ENCODE data around the gene ELOVL2.
A peak's percentile ranks its signal among the peaks of the same experiment; 100 is the strongest.

Gene ELOVL2

DNA sequence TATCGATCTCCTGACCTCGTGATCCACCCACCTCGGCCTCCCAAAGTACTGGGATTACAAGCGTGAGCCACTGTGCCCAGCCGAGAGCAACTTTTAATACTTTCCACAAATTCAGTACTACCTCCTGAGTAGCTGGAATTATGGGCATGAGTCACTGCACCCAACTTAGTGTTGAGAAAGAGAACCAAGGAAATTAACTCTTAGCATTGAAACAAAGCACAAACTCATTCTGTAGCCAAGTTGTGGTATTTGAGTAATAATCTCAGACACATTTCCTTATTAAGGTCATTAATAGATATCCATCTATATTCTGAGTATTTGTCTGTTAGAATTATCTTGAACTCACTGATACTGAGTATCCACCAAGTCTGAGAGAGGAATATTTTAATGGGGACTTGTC is 14.3 kb upstream of the ELOVL2 start:
- no peak for FAIRE-seq

DNA sequence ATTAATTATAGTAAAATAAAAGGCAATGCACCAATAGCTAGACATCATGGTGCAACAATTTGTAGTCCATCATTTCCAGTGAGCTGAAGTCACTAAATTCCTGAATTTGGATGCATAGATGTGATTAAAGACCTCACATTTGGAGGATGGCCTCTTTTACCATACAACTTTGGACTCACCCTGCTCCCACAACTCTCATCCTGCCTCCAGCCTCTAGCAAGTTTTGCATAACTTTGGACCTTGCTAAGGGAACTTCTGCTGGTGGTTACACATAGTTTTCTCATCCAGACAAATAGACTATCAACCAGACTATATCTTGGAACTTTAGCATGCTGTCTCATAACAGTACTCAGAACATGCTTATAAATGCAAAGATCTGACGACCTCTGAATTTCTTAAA is 12.8 kb upstream of the ELOVL2 start:
- FAIRE-seq (no peak), DNase-seq (ENCODE audit: low spot score) (no peak)

More for the DNA sequence above, 14.3 kb upstream of the ELOVL2 start:
- DNase-seq (ENCODE audit: low spot score), result no peak

DNA sequence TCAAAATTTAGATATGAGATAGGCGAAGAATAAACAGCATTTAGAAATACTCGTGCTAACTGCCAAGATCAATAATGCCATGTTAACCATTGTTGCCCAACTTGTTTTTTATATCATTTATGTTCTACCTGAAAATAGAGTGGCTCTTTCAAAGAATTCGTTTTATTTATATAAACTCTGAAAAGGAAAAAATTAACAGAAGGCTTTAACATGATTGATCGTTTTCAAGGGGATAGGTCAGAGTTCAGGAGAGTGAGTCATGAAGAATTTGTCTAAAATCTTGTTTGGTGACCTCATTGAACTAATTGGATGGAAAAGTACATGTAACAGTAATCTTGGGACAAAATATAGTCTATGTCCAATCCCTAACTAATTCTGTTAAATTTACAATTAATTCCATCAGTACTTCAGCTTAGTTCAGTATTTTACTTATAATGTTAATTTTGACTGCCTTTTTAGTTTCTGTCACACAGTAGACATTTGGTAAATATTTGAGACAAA is 11.1 kb upstream of the ELOVL2 start:
- peak; percentile 15 for DNase-seq (ENCODE audit: low spot score)
- no peak for FAIRE-seq

DNA sequence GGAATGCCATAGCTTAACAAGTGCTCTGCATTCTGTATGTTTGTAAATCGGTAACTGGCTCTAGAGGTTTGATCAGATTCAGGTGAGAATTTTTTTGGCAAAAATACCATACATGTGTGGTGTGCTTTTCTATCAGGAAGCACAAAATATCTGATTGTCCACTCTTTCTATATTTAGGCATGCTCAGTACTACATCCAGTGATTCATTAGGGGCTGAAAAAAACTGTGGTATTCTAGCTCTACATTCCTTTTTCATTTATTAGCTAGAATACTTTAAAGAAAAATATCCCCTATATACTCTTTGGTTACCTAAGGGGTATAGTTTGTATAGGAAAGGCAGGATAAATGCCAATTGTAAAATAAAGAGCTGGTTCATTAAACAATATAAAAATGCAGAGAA is 10.6 kb upstream of the ELOVL2 start:
- FAIRE-seq (no peak), DNase-seq (ENCODE audit: low spot score) (no peak)

DNA sequence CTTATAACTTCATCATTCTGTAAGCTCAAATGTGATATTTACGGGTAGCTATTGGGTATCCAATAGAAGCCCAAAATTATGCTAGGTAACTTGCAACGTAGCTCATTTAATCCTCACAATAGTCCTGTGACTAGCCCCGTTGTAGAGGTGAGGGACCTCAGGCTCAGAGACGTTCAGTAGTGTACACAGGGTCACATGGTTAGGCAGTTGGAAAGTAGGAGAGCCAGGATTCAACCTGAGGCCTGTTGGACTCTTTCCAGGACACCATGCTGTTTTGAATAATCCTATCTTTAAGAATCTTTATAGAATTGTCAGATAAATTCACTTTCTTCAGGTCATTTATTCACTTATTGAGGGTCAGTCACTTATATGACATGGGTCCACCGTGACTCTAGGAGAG is 9.2 kb upstream of the ELOVL2 start:
- DNase-seq (ENCODE audit: low spot score), result no peak

DNA sequence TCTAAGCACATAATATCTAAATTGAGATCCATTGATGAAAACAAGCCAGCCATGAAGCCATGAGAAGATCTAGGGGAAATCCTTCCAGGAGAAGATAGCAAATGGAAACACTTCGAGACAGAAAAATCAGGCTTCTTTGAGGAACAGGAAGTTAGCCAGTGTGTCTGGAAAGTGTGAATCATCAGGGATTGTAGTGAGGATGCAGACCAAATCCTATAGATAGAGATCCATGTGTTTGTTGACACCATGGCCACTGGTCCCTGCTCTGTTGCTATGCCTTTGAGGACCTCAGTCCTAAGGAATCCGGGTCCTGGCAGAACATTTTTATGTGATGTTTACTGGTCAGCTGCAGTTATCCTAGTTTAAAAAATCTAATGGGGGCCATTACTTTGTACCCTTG is 6.6 kb upstream of the ELOVL2 start:
- DNase-seq (ENCODE audit: low spot score) (peak; percentile 20), FAIRE-seq (no peak)

More for the DNA sequence above, 9.2 kb upstream of the ELOVL2 start:
- no peak for FAIRE-seq

DNA sequence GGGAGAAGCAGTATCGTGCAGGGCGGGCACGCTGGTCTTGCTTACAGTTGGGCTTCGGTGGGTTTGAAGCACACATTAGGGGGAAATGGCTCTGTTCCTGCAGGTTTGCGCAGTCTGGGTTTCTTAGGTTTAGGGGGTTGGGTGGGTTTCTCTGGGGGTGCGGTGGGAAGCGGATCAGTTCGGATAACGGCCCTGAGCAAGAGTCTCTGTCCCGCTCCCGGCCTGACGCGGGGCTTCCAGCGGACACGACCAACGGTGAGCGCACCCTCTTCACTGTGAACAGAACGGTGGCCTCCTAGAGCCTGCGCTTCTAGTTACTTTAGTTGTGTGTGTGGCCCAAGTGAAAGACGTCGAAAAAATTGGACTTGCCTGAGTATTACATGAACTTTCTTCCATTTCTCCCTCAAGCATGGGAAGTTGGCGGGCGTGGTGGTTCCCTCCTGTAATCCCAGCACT is 635 bp upstream of the ELOVL2 start:
- FAIRE-seq, result no peak
- DNase-seq (ENCODE audit: low spot score), result no peak

DNA sequence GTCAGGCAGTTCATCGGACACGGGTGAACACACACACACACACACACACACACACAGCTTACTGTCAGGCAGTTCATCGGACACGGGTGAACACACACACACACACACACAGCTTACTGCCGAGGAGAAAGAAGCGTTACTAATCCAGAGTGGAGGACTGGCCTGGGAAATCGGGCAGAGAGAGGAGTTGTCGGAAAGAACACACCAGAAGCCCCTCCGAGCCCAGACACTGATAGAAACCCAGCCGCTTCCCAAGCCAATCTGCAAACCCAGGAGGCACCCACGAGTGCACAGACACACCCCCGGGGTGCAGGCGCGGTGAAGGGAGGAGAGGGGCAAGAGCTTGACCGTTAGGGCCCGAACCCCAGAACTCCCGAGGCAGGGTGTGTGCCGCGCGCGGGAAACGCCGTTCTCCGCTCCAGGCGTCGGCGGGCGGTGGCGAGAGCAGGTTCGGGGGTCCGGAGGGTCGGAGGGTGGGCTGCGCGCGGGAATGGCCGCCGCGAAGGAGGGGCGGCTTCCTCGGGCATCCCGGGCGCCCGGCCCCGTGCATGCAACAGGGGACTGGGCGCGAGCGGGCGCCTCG is 636 bp downstream of the ELOVL2 start:
- FAIRE-seq, result no peak

DNA sequence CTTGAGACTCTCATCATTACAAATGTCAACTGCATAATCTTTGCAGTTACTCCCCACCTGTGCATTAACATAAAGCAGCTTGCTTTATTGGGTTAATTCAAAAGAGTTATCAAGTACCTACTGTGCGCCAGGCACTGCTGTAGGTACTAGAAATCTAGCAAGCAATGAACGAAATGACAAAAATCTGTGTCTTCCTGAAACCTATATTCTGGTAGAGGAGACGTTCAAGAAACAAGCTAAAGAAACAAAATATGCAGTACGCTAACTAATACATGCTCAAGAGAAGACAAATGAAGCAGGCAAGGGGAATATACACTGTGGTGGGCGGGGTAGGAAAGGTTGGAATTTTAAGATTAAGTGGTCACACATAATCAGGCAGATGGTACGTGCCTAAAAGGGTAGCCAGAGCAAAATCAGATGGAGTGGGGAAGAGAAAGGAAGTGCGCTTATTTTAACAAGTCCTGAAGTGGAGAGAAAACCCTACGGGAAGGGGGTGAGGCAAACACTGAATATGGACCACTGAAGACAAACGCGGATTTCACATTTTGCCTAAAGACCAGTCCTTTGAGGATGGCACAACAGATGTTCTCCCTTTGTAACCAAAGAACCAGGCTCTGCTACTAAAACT is 1.2 kb downstream of the ELOVL2 start:
- DNase-seq (ENCODE audit: low spot score) (no peak), FAIRE-seq (no peak)

More for the DNA sequence above, 636 bp downstream of the ELOVL2 start:
- DNase-seq (ENCODE audit: low spot score), result no peak

DNA sequence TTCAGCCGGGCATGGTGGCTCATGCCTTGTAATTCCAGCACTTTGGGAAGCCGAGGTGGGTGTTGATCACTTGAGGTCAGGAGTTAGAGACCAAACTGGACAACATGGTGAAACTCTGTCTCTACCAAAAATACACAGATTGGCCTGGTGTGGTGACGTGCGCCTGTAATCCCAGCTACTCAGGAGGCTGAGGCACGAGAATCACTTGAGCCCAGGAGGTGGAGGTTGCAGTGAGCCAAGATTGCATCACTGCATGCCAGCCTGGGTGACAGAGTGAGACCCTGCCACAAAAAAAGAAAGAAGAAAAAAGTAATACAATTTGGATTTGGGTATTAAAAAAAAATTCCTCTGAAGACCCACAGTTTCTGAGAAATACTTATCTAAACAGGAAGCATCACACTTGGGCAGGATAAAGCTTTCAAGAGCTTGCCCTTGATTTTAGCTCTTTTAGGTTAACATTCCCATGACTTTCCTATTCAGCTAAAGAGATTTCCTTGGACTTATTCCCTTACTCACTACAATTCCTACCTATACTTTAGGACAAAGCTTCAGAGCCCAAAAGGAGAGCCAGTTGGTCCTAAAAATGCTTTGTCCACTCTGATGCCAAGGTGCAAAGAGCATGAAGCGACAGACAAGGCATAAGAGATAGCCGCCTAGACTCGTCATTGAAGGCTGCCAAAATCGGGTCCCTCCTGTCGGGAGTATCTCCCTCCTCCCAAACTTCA is 1.9 kb downstream of the ELOVL2 start:
- FAIRE-seq (no peak), DNase-seq (ENCODE audit: low spot score) (no peak)

DNA sequence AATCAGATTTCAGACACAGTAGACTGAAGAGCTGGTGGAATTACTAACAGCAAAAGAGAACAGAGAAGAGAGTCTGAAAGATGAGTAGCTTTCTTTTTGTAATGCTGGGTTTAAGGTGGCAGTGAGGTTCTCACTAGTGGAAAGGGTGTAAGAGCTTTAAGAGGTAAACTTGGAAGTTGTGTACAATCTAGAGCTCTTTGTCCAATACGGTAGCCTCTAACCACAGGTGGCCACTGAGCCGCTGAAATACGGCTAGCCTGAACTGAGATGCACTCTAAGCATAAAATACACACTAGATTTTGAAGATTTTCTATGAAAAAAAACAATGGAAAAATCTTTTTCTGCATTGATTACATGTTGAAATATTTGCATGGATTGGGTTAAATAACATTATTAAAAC is 4.0 kb downstream of the ELOVL2 start:
- FAIRE-seq (no peak), DNase-seq (ENCODE audit: low spot score) (no peak)

DNA sequence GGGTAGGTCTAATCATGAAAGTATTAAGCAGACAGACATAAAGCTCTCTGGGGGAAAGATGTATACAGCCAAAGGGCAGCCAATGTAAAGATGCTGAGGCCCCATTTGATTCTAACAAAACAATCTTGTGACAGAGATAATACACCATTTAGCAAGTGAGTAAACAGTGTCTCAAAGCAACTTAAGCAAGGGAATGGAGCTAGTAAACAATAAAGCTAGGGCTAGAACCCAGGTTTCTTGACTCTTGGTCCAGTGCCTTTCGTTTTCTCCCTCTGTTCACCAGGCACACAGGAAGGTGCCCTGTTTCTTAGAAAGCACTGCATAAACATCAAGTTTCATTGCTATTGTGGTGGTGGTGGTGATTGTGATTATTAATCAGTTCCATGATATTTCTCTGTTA is 5.1 kb downstream of the ELOVL2 start:
- no peak for FAIRE-seq

DNA sequence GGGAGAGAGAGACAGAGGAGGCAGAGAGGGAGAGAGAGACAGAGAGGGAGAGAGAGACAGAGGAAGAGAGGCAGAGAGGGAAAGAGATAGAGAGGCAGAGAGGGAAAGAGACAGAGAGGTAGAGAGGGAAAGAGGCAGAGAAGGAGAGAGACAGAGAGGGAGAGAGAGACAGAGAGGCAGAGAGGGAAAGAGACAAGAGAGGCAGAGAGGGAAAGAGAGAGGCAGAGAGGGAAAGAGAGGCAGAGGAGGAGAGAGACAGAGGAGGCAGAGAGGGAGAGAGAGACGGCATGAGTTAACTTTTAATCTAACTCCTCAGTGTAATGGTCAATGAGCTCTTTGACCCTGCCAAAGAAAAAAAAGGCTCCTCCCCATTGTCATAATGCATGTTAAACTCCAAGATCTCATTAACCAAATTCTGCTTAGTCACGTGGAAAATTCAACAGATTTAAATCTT is 7.1 kb downstream of the ELOVL2 start:
- FAIRE-seq, result no peak
- DNase-seq (ENCODE audit: low spot score), result no peak

More for the DNA sequence above, 5.1 kb downstream of the ELOVL2 start:
- no peak for DNase-seq (ENCODE audit: low spot score)

DNA sequence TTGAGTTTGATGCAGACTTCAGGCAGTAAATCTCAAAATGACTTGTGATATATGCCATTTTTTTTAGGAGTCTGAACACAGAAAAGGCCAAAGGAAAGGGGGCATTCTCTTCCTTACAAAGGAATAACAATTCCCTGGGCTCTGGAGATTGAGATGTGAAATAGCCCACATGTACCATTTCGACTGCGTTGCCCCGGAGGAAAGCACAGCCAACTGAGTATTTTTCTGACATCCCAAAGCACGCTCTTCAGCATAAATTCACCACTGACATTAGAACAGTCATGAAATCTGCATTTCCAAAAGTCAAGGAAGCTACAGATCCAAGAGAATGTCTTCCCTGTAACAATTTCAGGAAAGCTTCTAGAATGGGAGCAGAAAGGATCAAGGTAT is 7.8 kb downstream of the ELOVL2 start:
- no peak for FAIRE-seq
- no peak for DNase-seq (ENCODE audit: low spot score)

DNA sequence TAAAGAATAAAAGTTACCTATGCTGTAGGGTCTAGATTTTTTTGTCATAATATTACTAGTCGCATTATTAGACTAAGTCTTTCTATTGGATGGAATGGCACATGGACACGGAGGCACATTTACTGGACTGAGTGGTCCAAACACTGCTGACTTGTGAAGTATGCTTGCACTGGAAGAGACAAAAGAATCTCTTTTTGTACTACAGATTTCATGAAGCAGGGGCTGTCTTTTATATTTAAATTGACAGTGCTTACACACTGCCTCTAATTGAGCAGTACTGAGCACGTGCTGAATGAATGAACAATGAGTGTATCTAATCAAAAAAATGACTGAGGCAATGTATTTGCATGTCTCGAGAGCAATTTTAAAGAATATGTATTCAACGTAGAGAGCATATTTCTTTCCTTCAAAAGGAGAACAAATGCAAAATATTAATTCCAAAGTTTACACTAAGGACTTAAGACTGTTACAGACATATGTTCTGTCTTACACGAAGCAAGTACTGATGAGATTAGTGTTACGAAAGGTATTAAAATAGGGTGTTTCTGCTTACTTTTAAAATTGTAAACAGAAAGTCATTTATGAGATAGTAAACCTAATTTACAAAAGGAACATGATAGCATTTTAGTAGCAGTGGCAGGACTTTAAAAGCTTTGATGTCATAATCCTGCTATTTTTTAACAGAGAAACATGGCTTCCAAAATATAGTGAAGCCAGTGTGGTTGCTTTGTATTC is 8.3 kb downstream of the ELOVL2 start:
- FAIRE-seq (no peak), DNase-seq (ENCODE audit: low spot score) (no peak)

DNA sequence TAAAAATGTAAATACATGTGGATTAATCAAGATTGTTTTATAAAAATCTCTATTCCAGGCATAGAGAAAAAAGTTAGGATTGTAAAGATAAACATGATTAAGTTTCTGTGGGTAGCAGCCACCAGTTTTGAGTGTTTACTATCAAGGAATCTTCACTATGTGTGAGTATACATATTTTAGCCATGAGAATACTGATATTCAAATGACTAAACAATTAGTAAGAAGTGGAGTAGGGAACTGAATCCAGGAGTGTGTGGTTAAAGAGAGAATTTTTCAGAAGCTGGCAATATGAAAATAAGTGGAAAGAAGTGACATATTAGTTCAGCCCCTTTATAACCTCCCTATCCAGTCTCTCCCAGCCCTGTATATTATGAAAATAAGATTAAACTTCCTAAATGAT is 10.3 kb downstream of the ELOVL2 start:
- FAIRE-seq, result no peak
- DNase-seq (ENCODE audit: low spot score), result peak; percentile 16

DNA sequence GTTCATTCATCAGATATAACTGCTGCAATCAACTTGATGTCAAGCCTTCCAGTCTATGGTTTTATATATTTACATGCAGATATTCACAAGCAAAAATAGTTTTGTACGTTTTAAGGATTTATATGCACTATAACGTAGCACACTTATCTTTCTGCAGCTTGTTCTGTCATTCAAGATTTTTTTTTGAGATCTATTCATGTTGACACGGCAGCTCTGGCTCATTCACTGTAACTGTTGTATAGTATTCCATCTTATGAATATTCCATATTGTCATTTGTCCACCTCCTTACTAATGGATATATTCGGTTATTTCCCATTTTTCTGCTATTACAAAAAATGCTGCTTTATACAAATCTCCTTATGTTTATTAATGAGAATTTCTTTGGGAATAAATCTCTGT is 13.2 kb downstream of the ELOVL2 start:
- FAIRE-seq (no peak), DNase-seq (ENCODE audit: low spot score) (no peak)

DNA sequence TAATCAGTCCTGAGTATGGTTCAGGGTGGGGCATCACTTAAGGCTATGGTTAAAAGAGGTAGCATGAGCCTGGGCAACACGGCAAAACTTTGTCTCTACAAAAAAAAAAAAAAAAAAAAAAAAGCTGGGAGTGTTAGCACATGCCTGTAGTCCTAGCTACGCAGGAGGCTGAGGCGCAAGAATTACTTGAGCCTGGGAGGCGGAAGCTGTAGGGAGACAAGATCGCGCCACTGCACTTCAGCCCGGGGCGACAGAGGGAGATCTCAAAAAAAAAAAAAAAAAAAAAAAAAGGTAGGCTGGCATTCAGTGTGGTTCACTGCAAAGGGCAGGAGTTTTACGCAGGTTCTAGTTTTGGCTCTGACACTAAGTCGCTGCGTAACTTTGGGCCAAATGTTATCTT is 15.1 kb downstream of the ELOVL2 start:
- DNase-seq (ENCODE audit: low spot score) (no peak), FAIRE-seq (no peak)

DNA sequence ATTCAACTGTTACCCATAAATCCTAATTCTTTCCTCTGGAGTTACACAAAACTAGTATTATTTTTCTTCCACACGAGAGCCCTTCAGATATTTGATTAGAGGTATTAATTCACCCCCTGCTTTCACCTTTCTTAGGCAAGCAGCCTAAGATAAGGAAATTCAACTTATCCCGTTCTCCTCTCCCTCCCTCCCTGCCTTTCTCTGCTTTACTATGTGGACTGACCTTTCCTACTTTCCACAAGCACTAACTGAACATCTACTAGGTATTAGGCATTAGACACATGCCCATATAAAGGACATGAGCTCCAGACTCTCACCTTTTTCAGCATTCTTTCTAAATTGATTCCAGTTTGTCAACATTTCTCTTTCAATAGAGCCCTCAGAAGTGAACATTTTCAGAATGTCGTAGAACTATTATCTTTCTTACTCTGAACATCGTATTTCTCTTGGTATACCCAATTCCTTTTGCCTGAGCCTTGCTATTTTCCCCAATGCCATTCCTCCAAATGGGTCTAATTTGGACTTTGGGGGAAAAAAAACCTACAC is 16.5 kb downstream of the ELOVL2 start:
- FAIRE-seq (no peak), DNase-seq (ENCODE audit: low spot score) (no peak)

DNA sequence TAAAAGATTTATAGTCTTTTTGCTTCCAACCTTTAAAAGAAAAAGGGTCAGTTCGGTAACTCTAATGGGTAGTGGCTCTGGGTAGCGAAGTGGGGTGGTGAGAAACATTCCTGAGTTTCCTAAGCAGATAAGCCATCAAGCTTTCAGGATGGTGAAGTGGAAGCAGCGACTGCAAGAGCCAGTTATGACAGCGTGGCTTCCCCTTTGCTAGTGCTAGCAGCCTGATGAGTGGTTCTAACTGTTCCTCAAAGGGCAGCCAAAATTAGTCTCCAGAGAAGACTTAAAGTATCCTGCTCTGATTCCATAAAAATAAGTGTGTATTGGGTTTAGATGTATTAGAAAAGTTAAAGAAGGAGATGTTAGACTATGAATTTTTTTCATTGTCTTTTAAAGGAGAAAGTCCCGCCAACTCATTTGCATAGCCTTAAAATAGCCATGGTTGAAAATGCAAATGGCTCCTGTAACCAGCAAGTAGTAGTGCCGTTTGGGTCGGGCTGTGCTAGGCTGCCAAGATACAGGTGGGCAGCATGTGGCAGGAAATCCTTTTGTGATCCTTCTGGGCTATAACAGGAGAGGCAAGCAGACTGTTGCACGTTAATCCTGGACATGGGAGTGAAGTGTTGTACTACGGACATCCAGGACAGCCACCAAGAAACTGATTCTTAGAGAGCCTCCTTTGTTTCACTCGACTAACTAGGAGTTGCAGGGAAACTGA is 18.0 kb downstream of the ELOVL2 start:
- DNase-seq (ENCODE audit: low spot score), result no peak
- no peak for FAIRE-seq

DNA sequence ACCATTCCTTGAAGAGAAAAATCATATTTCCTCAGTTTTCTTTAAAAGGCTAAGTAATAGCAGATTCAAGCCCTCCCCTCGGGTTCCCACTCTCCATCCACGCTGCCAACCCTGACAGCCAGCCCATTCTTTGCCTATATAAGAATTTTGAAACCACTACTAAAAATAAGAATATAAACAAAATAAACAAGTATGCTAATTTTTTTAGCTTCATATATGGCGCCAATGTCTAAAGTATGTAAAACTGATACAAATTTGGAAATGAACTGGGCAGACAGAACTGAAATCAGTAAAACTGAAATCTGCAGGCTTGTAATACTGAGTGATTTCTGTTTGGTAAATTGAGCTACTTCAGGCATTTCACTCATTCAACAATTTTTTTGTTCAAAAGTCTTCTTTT is 19.0 kb downstream of the ELOVL2 start:
- DNase-seq (ENCODE audit: low spot score) (no peak), FAIRE-seq (no peak)

Measured in urothelium cell line (cell line).